H9 (cell line): ENCODE measurements around the gene CTNNA1. TPM values are rescaled to one million over a fixed set of nuclear protein-coding genes. Genes with fewer than 3 reads are reported as not detected.

Experiments
- DNase-seq: peaks from one replicate; pipeline ENCODE4 v3.0.0-alpha.2; 2017
- H2AFZ ChIP-seq: one replicate; pipeline ENCODE4 v1.6.1; 2013; ENCODE audit warnings: mild to moderate bottlenecking, low read length, control low read depth, moderate library complexity
- H2AK5ac ChIP-seq: 2 replicates; pipeline ENCODE4 v1.6.1; 2013; ENCODE audit warnings: low read length, control low read depth, mixed read lengths; ENCODE audit not compliant: insufficient read length
- H2BK120ac ChIP-seq: one replicate; pipeline ENCODE4 v1.6.1; 2013; ENCODE audit warnings: low read depth, mild to moderate bottlenecking, low read length, control low read depth, inconsistent platforms; ENCODE audit not compliant: poor library complexity, severe bottlenecking
- H2BK12ac ChIP-seq: 2 replicates; pipeline ENCODE4 v1.6.1; 2013; ENCODE audit warnings: low read length, control low read depth, mixed read lengths, low read depth; ENCODE audit not compliant: insufficient read length
- H2BK15ac ChIP-seq: 2 replicates; pipeline ENCODE4 v1.6.1; 2013; ENCODE audit warnings: low read depth, low read length, control low read depth
- H2BK20ac ChIP-seq: one replicate; pipeline ENCODE4 v1.6.1; 2013; ENCODE audit warnings: low read depth, mild to moderate bottlenecking, low read length, control low read depth, inconsistent platforms; ENCODE audit not compliant: poor library complexity, severe bottlenecking
- H2BK5ac ChIP-seq: 2 replicates; pipeline ENCODE4 v1.6.1; 2013; ENCODE audit warnings: low read length, control low read depth, mixed read lengths; ENCODE audit not compliant: insufficient read length
- H3K14ac ChIP-seq: 2 replicates; pipeline ENCODE4 v1.6.1; 2013; ENCODE audit warnings: low read length, control low read depth; ENCODE audit not compliant: insufficient read depth
- H3K18ac ChIP-seq: 2 replicates; pipeline ENCODE4 v1.6.1; 2013; ENCODE audit warnings: low read depth, mild to moderate bottlenecking, mixed read lengths, low read length, control low read depth; ENCODE audit not compliant: insufficient read length
- H3K23ac ChIP-seq: 2 replicates; pipeline ENCODE4 v1.6.1; 2013; ENCODE audit warnings: low read length, control low read depth, mixed read lengths, low read depth; ENCODE audit not compliant: insufficient read length
- H3K23me2 ChIP-seq: 2 replicates; pipeline ENCODE4 v1.6.1; 2013; ENCODE audit warnings: low read depth, mild to moderate bottlenecking, mixed read lengths, low read length, control low read depth; ENCODE audit not compliant: insufficient read length, poor library complexity, severe bottlenecking
- H3K27ac ChIP-seq: 2 replicates; pipeline ENCODE4 v1.5.1; 2013; ENCODE audit warnings: low read length, control low read depth, mixed read lengths, low read depth; ENCODE audit not compliant: insufficient read length
- H3K27me3 ChIP-seq: 2 replicates; pipeline ENCODE4 v1.6.1; 2013; ENCODE audit warnings: low read length, control low read depth, inconsistent platforms; ENCODE audit not compliant: insufficient read depth
- H3K4ac ChIP-seq: 2 replicates; pipeline ENCODE4 v1.6.1; 2013; ENCODE audit warnings: low read depth, mild to moderate bottlenecking, control low read depth, inconsistent platforms, low read length, moderate library complexity
- H3K4me1 ChIP-seq: 2 replicates; pipeline ENCODE4 v1.6.1; 2013; ENCODE audit warnings: low read length, control low read depth, inconsistent platforms; ENCODE audit not compliant: insufficient read depth
- H3K4me2 ChIP-seq: 2 replicates; pipeline ENCODE4 v1.6.1; 2013; ENCODE audit warnings: low read length, control low read depth, mixed read lengths; ENCODE audit not compliant: insufficient read length, insufficient read depth
- H3K56ac ChIP-seq: 2 replicates; pipeline ENCODE4 v1.6.1; 2013; ENCODE audit warnings: low read depth, mild to moderate bottlenecking, mixed read lengths, low read length, control low read depth; ENCODE audit not compliant: insufficient read length
- H3K79me1 ChIP-seq: 2 replicates; pipeline ENCODE4 v1.6.1; 2013; ENCODE audit warnings: low read depth, mild to moderate bottlenecking, moderate library complexity, low read length, control low read depth, inconsistent platforms; ENCODE audit not compliant: insufficient read depth, poor library complexity, severe bottlenecking
- H3K79me2 ChIP-seq: 2 replicates; pipeline ENCODE4 v1.6.1; 2013; ENCODE audit warnings: low read length, control low read depth, inconsistent platforms; ENCODE audit not compliant: insufficient read depth
- H3K9ac ChIP-seq: 2 replicates; pipeline ENCODE4 v1.6.1; 2013; ENCODE audit warnings: low read length, control low read depth, mixed read lengths; ENCODE audit not compliant: insufficient read length; ENCODE audit errors: extremely low read depth
- H3K9me3 ChIP-seq: one replicate; pipeline ENCODE4 v1.6.1; 2013; ENCODE audit warnings: low read depth, low read length, inconsistent platforms; ENCODE audit not compliant: control insufficient read depth
- H3T11ph ChIP-seq: one replicate; pipeline ENCODE4 v1.6.1; 2013; ENCODE audit warnings: mild to moderate bottlenecking, low read length, control low read depth, inconsistent platforms
- H4K20me1 ChIP-seq: one replicate; pipeline ENCODE4 v1.6.1; 2013; ENCODE audit not compliant: control insufficient read depth, insufficient read length, insufficient read depth
- H4K5ac ChIP-seq: 2 replicates; pipeline ENCODE4 v1.6.1; 2013; ENCODE audit warnings: low read depth, mild to moderate bottlenecking, mixed read lengths, low read length, control low read depth; ENCODE audit not compliant: insufficient read length
- H4K8ac ChIP-seq: replicated peaks from 2 replicates; pipeline ENCODE4 v1.6.1; 2013; ENCODE audit warnings: low read length, control low read depth, mixed read lengths, low read depth; ENCODE audit not compliant: insufficient read length
- H4K91ac ChIP-seq: 2 replicates; pipeline ENCODE4 v1.6.1; 2013; ENCODE audit warnings: low read depth, mild to moderate bottlenecking, moderate library complexity, mixed read lengths, low read length, control low read depth; ENCODE audit not compliant: insufficient read length
- H3K27ac Mint-ChIP-seq, 3 experiments: 2 replicates in 2 of 3; 3 replicates in 1 of 3; pipeline ENCODE4 v1.8.0; 2020 to 2021; ENCODE audit warnings: mixed read lengths in 3 of 3, mild to moderate bottlenecking in 1 of 3, moderate library complexity in 1 of 3
- H3K27me3 Mint-ChIP-seq: 2 replicates; pipeline ENCODE4 v1.8.0; 2021; ENCODE audit warnings: low read depth, mild to moderate bottlenecking, moderate library complexity, mixed read lengths
- H3K36me3 Mint-ChIP-seq, 3 experiments: 2 replicates in 2 of 3; 3 replicates in 1 of 3; pipeline ENCODE4 v1.8.0; 2020 to 2021; ENCODE audit warnings: low read depth in 3 of 3, mixed read lengths in 3 of 3; ENCODE audit not compliant: insufficient read depth in 1 of 3
- H3K4me1 Mint-ChIP-seq, 2 experiments: 2 replicates each; pipeline ENCODE4 v1.8.0; 2020; ENCODE audit warnings: mixed read lengths in 2 of 2
- H3K4me3 Mint-ChIP-seq, 2 experiments: 2 replicates in 1 of 2; 3 replicates in 1 of 2; pipeline ENCODE4 v1.8.0; 2020 to 2021; ENCODE audit warnings: mild to moderate bottlenecking in 2 of 2, mixed read lengths in 2 of 2, moderate library complexity in 1 of 2
- H3K9me3 Mint-ChIP-seq, 2 experiments: 2 replicates in 1 of 2; 3 replicates in 1 of 2; pipeline ENCODE4 v1.8.0; 2020; ENCODE audit warnings: mild to moderate bottlenecking in 2 of 2, mixed read lengths in 2 of 2, moderate library complexity in 1 of 2
- WGBS: extraction: QIAGEN DNeasy Blood & Tissue Kit; methylation state at CpG from one replicate; pipeline ENCODE4 v1.1.7; 2013; ENCODE audit warnings: missing lambda C conversion rate, low lambda C conversion rate, mixed read lengths; ENCODE audit not compliant: insufficient read length; ENCODE audit errors: extremely low coverage; 5-methylcytosine and 5-hydroxymethylcytosine counted together
- total RNA-seq: library from RNA; stranded (reverse); gene quantifications from 2 replicates; pipeline ENCODE4 v1.2.1, GENCODE V29; 2021
- TF ChIP-seq, protein P1 (sequence below): fragments of 200-600 bp; sonication (generic); conservative IDR thresholded peaks from 3 replicates; pipeline ENCODE4 v1.8.0; 2021; ENCODE audit warnings: antibody characterized with exemption, mild to moderate bottlenecking

Gene CTNNA1
- total RNA-seq, 1 experiment from 2014 or later: 354 TPM

DNA sequence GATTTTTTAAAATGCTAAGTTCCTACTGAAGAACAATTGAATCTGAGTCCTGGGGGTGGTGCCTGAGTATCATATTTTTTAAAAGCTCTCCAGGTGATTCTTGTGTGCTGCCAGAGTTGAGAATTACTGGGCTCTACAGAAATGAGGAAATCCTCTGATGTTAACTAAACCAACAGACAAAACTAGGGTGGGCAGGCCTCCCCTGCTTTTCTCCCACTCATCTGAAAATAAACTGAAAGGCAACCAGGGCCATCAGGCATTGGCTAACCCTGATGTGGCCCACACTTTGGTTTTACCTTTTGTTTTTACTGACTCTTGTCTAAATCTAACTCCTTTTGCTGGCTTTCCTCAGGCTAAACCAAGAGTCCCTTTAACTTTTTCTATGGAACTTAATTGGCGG lies 13.3 kb upstream of the CTNNA1 start:
- H3K56ac ChIP-seq: no peak overlapping the region
- no peak overlapping the region for H3K9ac ChIP-seq
- no peak overlapping the region for H2AFZ ChIP-seq
- no peak overlapping the region for H3K23ac ChIP-seq
- no peaks in the 10 kb centered on the region for H3K9me3 Mint-ChIP-seq
- H3K36me3 Mint-ChIP-seq: no peaks in the 10 kb centered on the region; a peak in 1 of 7 replicates
- no peaks in the 10 kb centered on the region for H3K9me3 ChIP-seq
- 0 out of 5 replicates have a peak overlapping the region, but pooled peaks of 1 of the 2 experiments have one; percentile 34 for H3K4me3 Mint-ChIP-seq
- H3K27me3 ChIP-seq: no peaks in the 10 kb centered on the region
- no peak overlapping the region for H2BK20ac ChIP-seq
- H3T11ph ChIP-seq: no peak overlapping the region
- H3K4me1 ChIP-seq: no peaks in the 10 kb centered on the region; the same call in 1 of the 2 replicates
- H3K27ac ChIP-seq: no peak overlapping the region
- no peak overlapping the region for H4K8ac ChIP-seq
- no peaks in the 10 kb centered on the region for H4K20me1 ChIP-seq
- WGBS: no CpG with 5 or more reads among the region's 1 CpG
- no peak overlapping the region for H3K4ac ChIP-seq
- no peak overlapping the region for H3K4me2 ChIP-seq
- H2BK5ac ChIP-seq: no peak overlapping the region
- H3K23me2 ChIP-seq: no peaks in the 10 kb centered on the region
- no peak overlapping the region for H3K18ac ChIP-seq
- no peaks in the 10 kb centered on the region for H3K27me3 Mint-ChIP-seq
- TF ChIP-seq, protein P1, sequence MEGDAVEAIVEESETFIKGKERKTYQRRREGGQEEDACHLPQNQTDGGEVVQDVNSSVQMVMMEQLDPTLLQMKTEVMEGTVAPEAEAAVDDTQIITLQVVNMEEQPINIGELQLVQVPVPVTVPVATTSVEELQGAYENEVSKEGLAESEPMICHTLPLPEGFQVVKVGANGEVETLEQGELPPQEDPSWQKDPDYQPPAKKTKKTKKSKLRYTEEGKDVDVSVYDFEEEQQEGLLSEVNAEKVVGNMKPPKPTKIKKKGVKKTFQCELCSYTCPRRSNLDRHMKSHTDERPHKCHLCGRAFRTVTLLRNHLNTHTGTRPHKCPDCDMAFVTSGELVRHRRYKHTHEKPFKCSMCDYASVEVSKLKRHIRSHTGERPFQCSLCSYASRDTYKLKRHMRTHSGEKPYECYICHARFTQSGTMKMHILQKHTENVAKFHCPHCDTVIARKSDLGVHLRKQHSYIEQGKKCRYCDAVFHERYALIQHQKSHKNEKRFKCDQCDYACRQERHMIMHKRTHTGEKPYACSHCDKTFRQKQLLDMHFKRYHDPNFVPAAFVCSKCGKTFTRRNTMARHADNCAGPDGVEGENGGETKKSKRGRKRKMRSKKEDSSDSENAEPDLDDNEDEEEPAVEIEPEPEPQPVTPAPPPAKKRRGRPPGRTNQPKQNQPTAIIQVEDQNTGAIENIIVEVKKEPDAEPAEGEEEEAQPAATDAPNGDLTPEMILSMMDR: no peak
- peak overlapping the region; percentile 8 to 76 (median 42); a peak in 4 of 7 replicates for H3K27ac Mint-ChIP-seq
- no peak overlapping the region for H2BK15ac ChIP-seq
- no peak for DNase-seq
- H4K5ac ChIP-seq: no peak overlapping the region
- no peak overlapping the region for H3K14ac ChIP-seq
- H2AK5ac ChIP-seq: no peak overlapping the region
- H3K79me2 ChIP-seq: no peaks in the 10 kb centered on the region
- H2BK12ac ChIP-seq: no peak overlapping the region
- no peak overlapping the region for H2BK120ac ChIP-seq
- H3K79me1 ChIP-seq: no peaks in the 10 kb centered on the region
- peaks cover 22 to 29% of the 10 kb centered on the region in 2 experiments for H3K4me1 Mint-ChIP-seq
- H4K91ac ChIP-seq: no peak overlapping the region
